ENCODE measurements around the gene PI4K2B.
"Not testable (repeated sequence)": the region's sequence is repeated elsewhere in the genome, so short reads cannot be mapped to it uniquely, and the experiment has no call there.

The PI4K2B gene

GRCh38 chr4:25233737-25234389, at the start of gene PI4K2B:
PI4K2B (plus strand) TSS chr4:25234033; CDS start chr4:25234164, 131 bp downstream.
- DNase-seq (ENCODE audit: low read depth in 2 of 2), result peak; percentile 94

GRCh38 chr4:25184056-25184455, 49.8 kb upstream of the PI4K2B start:
- DNase-seq (ENCODE audit: low read depth in 2 of 2), result no peak

- DNase-seq (ENCODE audit: low read depth in 2 of 2), result no peak
Measured at GRCh38 chr4:25190407-25190806, 43.4 kb upstream of the PI4K2B start.

- DNase-seq (ENCODE audit: low read depth in 2 of 2), result no peak
Measured at GRCh38 chr4:25198713-25199112, 35.1 kb upstream of the PI4K2B start.

GRCh38 chr4:25207997-25208396, 25.8 kb upstream of the PI4K2B start:
- no peak for DNase-seq (ENCODE audit: low read depth in 2 of 2)

- no peak for DNase-seq (ENCODE audit: low read depth in 2 of 2)
Measured at GRCh38 chr4:25209702-25210101, 24.1 kb upstream of the PI4K2B start.

GRCh38 chr4:25211721-25212120, 22.1 kb upstream of the PI4K2B start:
- DNase-seq (ENCODE audit: low read depth in 2 of 2), result no peak

GRCh38 chr4:25212822-25213221, 21.0 kb upstream of the PI4K2B start:
- DNase-seq (ENCODE audit: low read depth in 2 of 2), result no peak

GRCh38 chr4:25213347-25213979, 20.4 kb upstream of the PI4K2B start:
- DNase-seq (ENCODE audit: low read depth in 2 of 2), result no peak

GRCh38 chr4:25214750-25215149, 19.1 kb upstream of the PI4K2B start:
- DNase-seq (ENCODE audit: low read depth in 2 of 2), result not testable (repeated sequence)

GRCh38 chr4:25215511-25215910, 18.3 kb upstream of the PI4K2B start:
- no peak for DNase-seq (ENCODE audit: low read depth in 2 of 2)

GRCh38 chr4:25221377-25221776, 12.5 kb upstream of the PI4K2B start:
- DNase-seq (ENCODE audit: low read depth in 2 of 2), result no peak

- DNase-seq (ENCODE audit: low read depth in 2 of 2), result no peak
Measured at GRCh38 chr4:25223802-25224375, 9.9 kb upstream of the PI4K2B start.

GRCh38 chr4:25229804-25230203, 4.0 kb upstream of the PI4K2B start:
- DNase-seq (ENCODE audit: low read depth in 2 of 2), result no peak

- no peak for DNase-seq (ENCODE audit: low read depth in 2 of 2)
Measured at GRCh38 chr4:25233194-25233593, 639 bp upstream of the PI4K2B start.

- peak in 1 of 2 donors; percentile 8 for DNase-seq (ENCODE audit: low read depth in 2 of 2)
Measured at GRCh38 chr4:25234390-25235370, 847 bp downstream of the PI4K2B start.

GRCh38 chr4:25235401-25235800, 1.6 kb downstream of the PI4K2B start:
- no peak for DNase-seq (ENCODE audit: low read depth in 2 of 2)

- DNase-seq (ENCODE audit: low read depth in 2 of 2), result not testable (repeated sequence)
Measured at GRCh38 chr4:25236030-25236429, 2.2 kb downstream of the PI4K2B start.

- no peak for DNase-seq (ENCODE audit: low read depth in 2 of 2)
Measured at GRCh38 chr4:25236971-25237370, 3.1 kb downstream of the PI4K2B start.

GRCh38 chr4:25238052-25238451, 4.2 kb downstream of the PI4K2B start:
- DNase-seq (ENCODE audit: low read depth in 2 of 2), result no peak

GRCh38 chr4:25239528-25239927, 5.7 kb downstream of the PI4K2B start:
- DNase-seq (ENCODE audit: low read depth in 2 of 2), result not testable (repeated sequence)

- DNase-seq (ENCODE audit: low read depth in 2 of 2), result not testable (repeated sequence)
Measured at GRCh38 chr4:25240754-25241210, 6.9 kb downstream of the PI4K2B start.

All from stimulated activated CD4-positive, alpha-beta T cell treated with anti-CD3 and anti-CD28 coated beads, Interleukin-1b, Interleukin-23, amount 100 ng/mL, for 4 hours (primary cell).